Liver (tissue), 9 donors: ENCODE results near the gene XCL1. TPM values are rescaled to one million over a fixed set of nuclear protein-coding genes. Genes with fewer than 3 reads are reported as not detected.

ENCODE experiments used
- DNase-seq: peaks from one replicate; pipeline ENCODE4 v3.0.0-alpha.2; 2017; ENCODE audit warnings: low spot score
- H3K27ac ChIP-seq, 2 donors: one replicate each; pipeline ENCODE4 v1.7.0; 2013; ENCODE audit warnings: inconsistent platforms in 2 of 2, low read length in 2 of 2, control low read depth in 1 of 2, low read depth in 1 of 2, mild to moderate bottlenecking in 1 of 2
- H3K27me3 ChIP-seq, 4 donors: one replicate each; pipeline versions ENCODE4 v1.6.1 to v1.7.0; 2013; ENCODE audit warnings: low read length in 3 of 4, inconsistent platforms in 1 of 4, mild to moderate bottlenecking in 1 of 4, moderate library complexity in 1 of 4; ENCODE audit not compliant: control insufficient read depth in 4 of 4, insufficient read depth in 4 of 4
- H3K36me3 ChIP-seq, 4 donors: one replicate each; pipeline versions ENCODE4 v1.6.1 to v1.7.0; 2013; ENCODE audit warnings: low read length in 3 of 4, mild to moderate bottlenecking in 3 of 4, low read depth in 1 of 4, moderate library complexity in 1 of 4; ENCODE audit not compliant: control insufficient read depth in 4 of 4, insufficient read depth in 3 of 4
- H3K4me1 ChIP-seq, 4 donors: one replicate each; pipeline versions ENCODE4 v1.6.1 to v1.7.0; 2013; ENCODE audit warnings: low read length in 3 of 4, mild to moderate bottlenecking in 3 of 4, moderate library complexity in 1 of 4; ENCODE audit not compliant: control insufficient read depth in 4 of 4, insufficient read depth in 4 of 4
- H3K4me3 ChIP-seq, 3 donors: one replicate each; pipeline versions ENCODE4 v1.6.1 to v1.7.0; 2013; ENCODE audit warnings: low read length in 3 of 3, control low read depth in 1 of 3, low read depth in 1 of 3, mild to moderate bottlenecking in 1 of 3
- H3K9ac ChIP-seq, 2 donors: one replicate each; pipeline ENCODE4 v1.7.0; 2013; ENCODE audit warnings: low read length in 2 of 2, mild to moderate bottlenecking in 2 of 2, moderate library complexity in 2 of 2, control low read depth in 1 of 2, low read depth in 1 of 2
- H3K9me3 ChIP-seq, 4 donors: one replicate each; pipeline versions ENCODE4 v1.6.1 to v1.7.0; 2013; ENCODE audit warnings: low read length in 3 of 4; ENCODE audit not compliant: control insufficient read depth in 4 of 4
- ATF3 ChIP-seq: IDR thresholded peaks from 2 replicates; pipeline ENCODE4 v1.6.1; 2016; ENCODE audit warnings: antibody characterized with exemption
- EGR1 ChIP-seq, 2 donors: IDR thresholded peaks; 2 replicates each; pipeline ENCODE4 v1.6.1; 2016 to 2018; ENCODE audit warnings: antibody characterized with exemption in 2 of 2, low read depth in 2 of 2
- FOXA2 ChIP-seq: IDR thresholded peaks from 2 replicates; pipeline ENCODE4 v1.6.1; 2016; ENCODE audit warnings: antibody characterized with exemption
- HNF4A ChIP-seq, 2 donors: conservative IDR thresholded peaks; 2 replicates each; pipeline ENCODE4 v1.6.1; 2016; ENCODE audit warnings: antibody characterized with exemption in 2 of 2, mild to moderate bottlenecking in 2 of 2
- JUND ChIP-seq, 2 donors: IDR thresholded peaks; 2 replicates each; pipeline ENCODE4 v1.6.1; 2016; ENCODE audit warnings: antibody characterized with exemption in 2 of 2
- NR2F2 ChIP-seq: IDR thresholded peaks from 2 replicates; pipeline ENCODE4 v1.6.1; 2016; ENCODE audit warnings: antibody characterized with exemption
- RAD21 ChIP-seq, 2 donors: IDR thresholded peaks; 2 replicates each; pipeline ENCODE4 v1.6.1; 2016; ENCODE audit warnings: antibody characterized with exemption in 2 of 2, mild to moderate bottlenecking in 2 of 2
- YY1 ChIP-seq: IDR thresholded peaks from 2 replicates; pipeline ENCODE4 v1.6.1; 2016; ENCODE audit warnings: antibody characterized with exemption, mild to moderate bottlenecking
- WGBS: extraction: QIAGEN DNeasy Blood & Tissue Kit; methylation state at CpG from one replicate; pipeline ENCODE4 v1.1.7; 2013; 5-methylcytosine and 5-hydroxymethylcytosine counted together
- polyA plus RNA-seq, 2 donors: library from polyadenylated mRNA; stranded (reverse) in 1 of 2; unstranded in 1 of 2; fragments of 200-250 nt in 1 of 2; fragments of >200 nt in 1 of 2; fragmentation: Nextera tagmentation in 1 of 2; extraction: Ambion mirVana in 1 of 2; gene quantifications; one replicate each; pipeline versions ENCODE4 v1.2.1 to v1.2.3, GENCODE V29; 2013 to 2015
- total RNA-seq, 2 donors: library from RNA; depleted of rRNA; stranded (reverse); fragments of >200 nt; gene quantifications; one replicate each; pipeline ENCODE4 v1.2.3, GENCODE V29; 2014
- TF ChIP-seq, protein P1 (sequence below): IDR thresholded peaks from 2 replicates; pipeline ENCODE4 v1.6.1; 2016; ENCODE audit warnings: antibody characterized with exemption
- TF ChIP-seq, protein P2 (sequence below): fragments of 150-350 bp; IDR thresholded peaks from 2 replicates; pipeline ENCODE4 v1.5.1; 2017; ENCODE audit warnings: improper control_type of control experiment, low read depth, low read length; ENCODE audit not compliant: missing input control
- TF ChIP-seq, protein P3 (sequence below): IDR thresholded peaks from 2 replicates; pipeline ENCODE4 v1.6.1; 2016; ENCODE audit warnings: antibody characterized with exemption
- TF ChIP-seq, protein P4 (sequence below): IDR thresholded peaks from 2 replicates; pipeline ENCODE4 v1.6.1; 2016; ENCODE audit warnings: antibody characterized with exemption, mild to moderate bottlenecking
- donor health status: healthy.
- donor health status: healthy.
- donor health status: healthy.
- donor health status: healthy.
- donor health status: healthy.

The XCL1 gene
- total and polyA plus RNA-seq, 4 donors, result 0.17 to 0.33 (median 0.22) TPM

DNA sequence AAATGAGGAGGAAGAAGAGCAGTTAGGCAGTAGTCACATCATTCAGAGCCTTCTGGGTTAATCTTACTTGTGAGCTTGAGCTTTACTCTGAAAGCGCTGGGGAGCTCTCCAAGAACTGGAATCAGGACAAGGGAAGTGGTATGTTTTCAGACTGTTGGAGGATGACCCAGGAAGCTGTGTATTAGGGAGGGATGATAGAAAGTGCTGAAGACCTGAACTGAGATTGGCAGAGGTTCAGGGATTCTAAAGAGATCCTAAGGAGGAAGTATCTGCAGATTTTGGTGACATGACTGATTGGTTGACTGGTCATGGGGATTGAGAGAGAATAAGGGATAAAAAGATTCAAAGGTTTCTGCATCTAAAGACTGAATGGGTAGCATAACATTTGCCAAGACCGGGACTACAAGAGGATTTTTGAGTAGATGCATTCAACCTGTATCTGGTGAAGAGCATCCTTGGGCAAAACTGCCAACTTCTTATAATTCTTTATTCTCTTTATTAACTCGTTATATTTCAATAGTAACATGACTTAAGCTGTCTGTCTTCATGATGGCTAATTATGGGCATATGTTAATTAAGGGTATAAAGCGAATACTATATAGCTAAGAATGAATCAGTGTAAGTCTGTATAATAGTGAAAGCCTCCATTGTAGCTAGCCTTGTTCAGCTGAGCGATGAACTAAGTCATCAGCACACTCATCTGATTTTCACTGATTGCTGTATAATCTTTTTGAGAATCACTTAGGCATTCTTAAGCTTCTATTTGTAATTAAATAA, 41.8 kb downstream of the XCL1 start:
- no peak overlapping the region for H3K4me3 ChIP-seq
- peaks cover 0 to 4% (median 0%) of the 10 kb centered on the region in 4 donors for H3K4me1 ChIP-seq
- no peak for DNase-seq
- no peak overlapping the region for H3K27ac ChIP-seq
- H3K9ac ChIP-seq, result no peak overlapping the region
- H3K36me3 ChIP-seq, result no peaks in the 10 kb centered on the region
- no peaks in the 10 kb centered on the region for H3K27me3 ChIP-seq
- TF ChIP-seq RAD21 (IDR thresholded peaks at IDR 0.05), result no peak
- TF ChIP-seq HNF4A (conservative IDR thresholded peaks at IDR 0.05), result no peak
- TF ChIP-seq, protein P1, sequence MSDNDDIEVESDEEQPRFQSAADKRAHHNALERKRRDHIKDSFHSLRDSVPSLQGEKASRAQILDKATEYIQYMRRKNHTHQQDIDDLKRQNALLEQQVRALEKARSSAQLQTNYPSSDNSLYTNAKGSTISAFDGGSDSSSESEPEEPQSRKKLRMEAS, result no peak
- TF ChIP-seq JUND (IDR thresholded peaks at IDR 0.05), result no peak
- TF ChIP-seq, protein P2, sequence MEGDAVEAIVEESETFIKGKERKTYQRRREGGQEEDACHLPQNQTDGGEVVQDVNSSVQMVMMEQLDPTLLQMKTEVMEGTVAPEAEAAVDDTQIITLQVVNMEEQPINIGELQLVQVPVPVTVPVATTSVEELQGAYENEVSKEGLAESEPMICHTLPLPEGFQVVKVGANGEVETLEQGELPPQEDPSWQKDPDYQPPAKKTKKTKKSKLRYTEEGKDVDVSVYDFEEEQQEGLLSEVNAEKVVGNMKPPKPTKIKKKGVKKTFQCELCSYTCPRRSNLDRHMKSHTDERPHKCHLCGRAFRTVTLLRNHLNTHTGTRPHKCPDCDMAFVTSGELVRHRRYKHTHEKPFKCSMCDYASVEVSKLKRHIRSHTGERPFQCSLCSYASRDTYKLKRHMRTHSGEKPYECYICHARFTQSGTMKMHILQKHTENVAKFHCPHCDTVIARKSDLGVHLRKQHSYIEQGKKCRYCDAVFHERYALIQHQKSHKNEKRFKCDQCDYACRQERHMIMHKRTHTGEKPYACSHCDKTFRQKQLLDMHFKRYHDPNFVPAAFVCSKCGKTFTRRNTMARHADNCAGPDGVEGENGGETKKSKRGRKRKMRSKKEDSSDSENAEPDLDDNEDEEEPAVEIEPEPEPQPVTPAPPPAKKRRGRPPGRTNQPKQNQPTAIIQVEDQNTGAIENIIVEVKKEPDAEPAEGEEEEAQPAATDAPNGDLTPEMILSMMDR, result no peak
- TF ChIP-seq, protein P3, sequence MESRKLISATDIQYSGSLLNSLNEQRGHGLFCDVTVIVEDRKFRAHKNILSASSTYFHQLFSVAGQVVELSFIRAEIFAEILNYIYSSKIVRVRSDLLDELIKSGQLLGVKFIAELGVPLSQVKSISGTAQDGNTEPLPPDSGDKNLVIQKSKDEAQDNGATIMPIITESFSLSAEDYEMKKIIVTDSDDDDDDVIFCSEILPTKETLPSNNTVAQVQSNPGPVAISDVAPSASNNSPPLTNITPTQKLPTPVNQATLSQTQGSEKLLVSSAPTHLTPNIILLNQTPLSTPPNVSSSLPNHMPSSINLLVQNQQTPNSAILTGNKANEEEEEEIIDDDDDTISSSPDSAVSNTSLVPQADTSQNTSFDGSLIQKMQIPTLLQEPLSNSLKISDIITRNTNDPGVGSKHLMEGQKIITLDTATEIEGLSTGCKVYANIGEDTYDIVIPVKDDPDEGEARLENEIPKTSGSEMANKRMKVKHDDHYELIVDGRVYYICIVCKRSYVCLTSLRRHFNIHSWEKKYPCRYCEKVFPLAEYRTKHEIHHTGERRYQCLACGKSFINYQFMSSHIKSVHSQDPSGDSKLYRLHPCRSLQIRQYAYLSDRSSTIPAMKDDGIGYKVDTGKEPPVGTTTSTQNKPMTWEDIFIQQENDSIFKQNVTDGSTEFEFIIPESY, result no peak
- no peak for TF ChIP-seq EGR1 (IDR thresholded peaks at IDR 0.05; ENCODE audit: low read depth in 2 of 2)
- TF ChIP-seq, protein P4, sequence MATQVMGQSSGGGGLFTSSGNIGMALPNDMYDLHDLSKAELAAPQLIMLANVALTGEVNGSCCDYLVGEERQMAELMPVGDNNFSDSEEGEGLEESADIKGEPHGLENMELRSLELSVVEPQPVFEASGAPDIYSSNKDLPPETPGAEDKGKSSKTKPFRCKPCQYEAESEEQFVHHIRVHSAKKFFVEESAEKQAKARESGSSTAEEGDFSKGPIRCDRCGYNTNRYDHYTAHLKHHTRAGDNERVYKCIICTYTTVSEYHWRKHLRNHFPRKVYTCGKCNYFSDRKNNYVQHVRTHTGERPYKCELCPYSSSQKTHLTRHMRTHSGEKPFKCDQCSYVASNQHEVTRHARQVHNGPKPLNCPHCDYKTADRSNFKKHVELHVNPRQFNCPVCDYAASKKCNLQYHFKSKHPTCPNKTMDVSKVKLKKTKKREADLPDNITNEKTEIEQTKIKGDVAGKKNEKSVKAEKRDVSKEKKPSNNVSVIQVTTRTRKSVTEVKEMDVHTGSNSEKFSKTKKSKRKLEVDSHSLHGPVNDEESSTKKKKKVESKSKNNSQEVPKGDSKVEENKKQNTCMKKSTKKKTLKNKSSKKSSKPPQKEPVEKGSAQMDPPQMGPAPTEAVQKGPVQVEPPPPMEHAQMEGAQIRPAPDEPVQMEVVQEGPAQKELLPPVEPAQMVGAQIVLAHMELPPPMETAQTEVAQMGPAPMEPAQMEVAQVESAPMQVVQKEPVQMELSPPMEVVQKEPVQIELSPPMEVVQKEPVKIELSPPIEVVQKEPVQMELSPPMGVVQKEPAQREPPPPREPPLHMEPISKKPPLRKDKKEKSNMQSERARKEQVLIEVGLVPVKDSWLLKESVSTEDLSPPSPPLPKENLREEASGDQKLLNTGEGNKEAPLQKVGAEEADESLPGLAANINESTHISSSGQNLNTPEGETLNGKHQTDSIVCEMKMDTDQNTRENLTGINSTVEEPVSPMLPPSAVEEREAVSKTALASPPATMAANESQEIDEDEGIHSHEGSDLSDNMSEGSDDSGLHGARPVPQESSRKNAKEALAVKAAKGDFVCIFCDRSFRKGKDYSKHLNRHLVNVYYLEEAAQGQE, result no peak
- TF ChIP-seq ATF3, result no peak
- 93% methylated on average over 5 of the region's 5 CpGs for WGBS
- H3K9me3 ChIP-seq, result no peaks in the 10 kb centered on the region

DNA sequence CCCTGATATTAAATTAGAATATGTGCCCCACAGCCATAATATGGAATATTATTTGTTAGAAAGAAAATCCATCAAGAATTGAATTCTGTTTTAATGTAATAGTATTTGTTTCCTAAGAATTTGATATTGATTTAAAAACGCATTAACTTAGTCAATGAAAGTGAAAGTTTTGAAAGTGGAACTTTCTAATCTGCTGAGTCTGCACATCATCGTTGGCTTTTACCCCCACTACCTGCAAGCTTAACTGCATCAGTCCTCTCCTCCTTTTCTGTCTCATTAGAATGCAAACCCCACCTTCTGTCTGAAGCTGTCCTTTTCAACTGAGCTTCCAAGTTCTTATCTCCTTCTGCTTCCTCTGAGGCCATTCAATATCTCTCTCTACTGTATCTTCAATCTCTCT, 42.5 kb downstream of the XCL1 start:
- Histone ChIP-seq H3K27me3 (no peaks in the 10 kb centered on the region), H3K4me3 (no peak overlapping the region), H3K9ac (no peak overlapping the region), H3K27ac (no peak overlapping the region), H3K36me3 (no peaks in the 10 kb centered on the region), H3K9me3 (no peaks in the 10 kb centered on the region), H3K4me1 (peaks cover 0 to 4% (median 0%) of the 10 kb centered on the region in 4 donors)
- 27% methylated on average over 2 of the region's 2 CpGs for WGBS
- DNase-seq, result no peak
- no peak for TF ChIP-seq YY1
- TF ChIP-seq, protein P4, result no peak
- TF ChIP-seq, protein P1, result no peak
- TF ChIP-seq EGR1 (IDR thresholded peaks at IDR 0.05; ENCODE audit: low read depth in 2 of 2), result no peak
- TF ChIP-seq, protein P2, result no peak
- no peak for TF ChIP-seq FOXA2
- TF ChIP-seq NR2F2, result no peak
- no peak for TF ChIP-seq JUND (IDR thresholded peaks at IDR 0.05)
- TF ChIP-seq, protein P3, result no peak
